ENCODE measurements around the gene KIF24.

DNA sequence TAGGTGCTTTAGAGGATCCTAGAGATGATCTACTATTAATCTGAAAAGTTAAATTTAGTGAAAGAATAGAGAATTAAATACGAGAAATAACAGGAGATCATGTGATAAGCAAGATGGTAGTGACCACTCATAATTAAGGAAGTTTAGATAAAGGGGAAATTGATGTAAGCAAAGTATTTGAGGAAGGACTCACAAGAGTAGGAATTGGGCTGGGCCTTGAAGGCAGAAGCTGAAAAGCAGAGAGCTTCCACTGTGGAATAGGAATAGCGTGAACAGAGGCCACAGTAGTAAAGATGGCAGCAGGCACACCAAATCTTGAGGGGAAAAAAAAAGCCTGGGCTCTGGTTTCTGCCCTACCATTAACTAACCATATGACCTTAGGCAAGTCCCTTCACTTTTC lies 38.0 kb downstream of the KIF24 start:
- TF ChIP-seq TAF1 (IDR thresholded peaks at IDR 0.05; ENCODE audit: borderline replicate concordance, insufficient read depth, low read length) = no peak
- TF ChIP-seq, protein P1, sequence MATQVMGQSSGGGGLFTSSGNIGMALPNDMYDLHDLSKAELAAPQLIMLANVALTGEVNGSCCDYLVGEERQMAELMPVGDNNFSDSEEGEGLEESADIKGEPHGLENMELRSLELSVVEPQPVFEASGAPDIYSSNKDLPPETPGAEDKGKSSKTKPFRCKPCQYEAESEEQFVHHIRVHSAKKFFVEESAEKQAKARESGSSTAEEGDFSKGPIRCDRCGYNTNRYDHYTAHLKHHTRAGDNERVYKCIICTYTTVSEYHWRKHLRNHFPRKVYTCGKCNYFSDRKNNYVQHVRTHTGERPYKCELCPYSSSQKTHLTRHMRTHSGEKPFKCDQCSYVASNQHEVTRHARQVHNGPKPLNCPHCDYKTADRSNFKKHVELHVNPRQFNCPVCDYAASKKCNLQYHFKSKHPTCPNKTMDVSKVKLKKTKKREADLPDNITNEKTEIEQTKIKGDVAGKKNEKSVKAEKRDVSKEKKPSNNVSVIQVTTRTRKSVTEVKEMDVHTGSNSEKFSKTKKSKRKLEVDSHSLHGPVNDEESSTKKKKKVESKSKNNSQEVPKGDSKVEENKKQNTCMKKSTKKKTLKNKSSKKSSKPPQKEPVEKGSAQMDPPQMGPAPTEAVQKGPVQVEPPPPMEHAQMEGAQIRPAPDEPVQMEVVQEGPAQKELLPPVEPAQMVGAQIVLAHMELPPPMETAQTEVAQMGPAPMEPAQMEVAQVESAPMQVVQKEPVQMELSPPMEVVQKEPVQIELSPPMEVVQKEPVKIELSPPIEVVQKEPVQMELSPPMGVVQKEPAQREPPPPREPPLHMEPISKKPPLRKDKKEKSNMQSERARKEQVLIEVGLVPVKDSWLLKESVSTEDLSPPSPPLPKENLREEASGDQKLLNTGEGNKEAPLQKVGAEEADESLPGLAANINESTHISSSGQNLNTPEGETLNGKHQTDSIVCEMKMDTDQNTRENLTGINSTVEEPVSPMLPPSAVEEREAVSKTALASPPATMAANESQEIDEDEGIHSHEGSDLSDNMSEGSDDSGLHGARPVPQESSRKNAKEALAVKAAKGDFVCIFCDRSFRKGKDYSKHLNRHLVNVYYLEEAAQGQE (IDR thresholded peaks at IDR 0.05; ENCODE audit: insufficient read depth in 1 of 2, low read depth in 2 of 2, low read length in 2 of 2) = no peak
- no peak for TF ChIP-seq POLR2AphosphoS5 (IDR thresholded peaks at IDR 0.05; ENCODE audit: low read depth, low read length)

Measured in PFSK-1 (cell line).